Progenitor cell of endocrine pancreas (in vitro differentiated cells): Measurements from ENCODE around the gene KIF24. TPM values are rescaled to one million over a fixed set of nuclear protein-coding genes. Genes with fewer than 3 reads are reported as not detected.
A peak's percentile ranks its signal among the peaks of the same experiment; 100 is the strongest.

Experiments used
- DNase-seq: peaks from one replicate; pipeline ENCODE4 v3.0.0; 2021; ENCODE audit warnings: low spot score; ENCODE audit not compliant: unreplicated experiment
- H3K27ac Mint-ChIP-seq: 2 replicates; pipeline ENCODE4 v1.8.0; 2021; ENCODE audit warnings: mild to moderate bottlenecking, moderate library complexity, mixed read lengths
- H3K27me3 Mint-ChIP-seq: 2 replicates; pipeline ENCODE4 v1.8.0; 2021; ENCODE audit warnings: mixed read lengths
- H3K36me3 Mint-ChIP-seq: 2 replicates; pipeline ENCODE4 v1.8.0; 2022; ENCODE audit warnings: mixed read lengths; ENCODE audit not compliant: insufficient read depth
- H3K4me1 Mint-ChIP-seq: 2 replicates; pipeline ENCODE4 v1.8.0; 2021; ENCODE audit warnings: low read depth, mixed read lengths
- H3K4me3 Mint-ChIP-seq: 2 replicates; pipeline ENCODE4 v1.8.0; 2021; ENCODE audit warnings: low read depth, mild to moderate bottlenecking, moderate library complexity, mixed read lengths
- H3K9me3 Mint-ChIP-seq: 2 replicates; pipeline ENCODE4 v1.8.0; 2021; ENCODE audit warnings: low read depth, mixed read lengths
- total RNA-seq: library from RNA; stranded (reverse); gene quantifications from 2 replicates; pipeline ENCODE4 v1.2.1, GENCODE V29; 2021
- TF ChIP-seq, protein P1 (sequence below): fragments of 200-600 bp; sonication (generic); IDR thresholded peaks from one replicate; pipeline ENCODE4 v1.5.0; 2021; ENCODE audit warnings: antibody characterized with exemption, mild to moderate bottlenecking; ENCODE audit not compliant: unreplicated experiment

KIF24 gene
- total RNA-seq, 1 donor from 2014 or later: 10.0 TPM

DNA sequence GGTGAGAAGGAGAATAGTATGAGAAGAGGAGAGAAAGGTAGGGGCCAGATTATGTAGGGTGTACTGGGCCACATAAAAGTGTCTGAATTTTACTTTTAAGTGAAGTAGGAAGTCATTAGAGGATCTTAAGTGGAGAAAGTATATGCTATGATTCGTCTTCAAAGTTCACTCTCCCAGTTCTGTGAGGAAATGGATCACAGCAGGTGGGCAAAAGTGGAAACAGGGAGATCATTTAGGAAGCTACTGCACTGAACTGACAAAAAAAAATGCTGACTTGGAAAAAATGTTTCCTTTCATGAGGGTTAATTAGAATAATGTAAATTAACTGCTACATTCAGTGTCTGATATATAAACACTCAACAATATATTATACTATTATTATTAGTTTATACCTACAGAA is 2.4 kb downstream of the KIF24 start:
- H3K9me3 Mint-ChIP-seq: no peaks in the 10 kb centered on the region
- TF ChIP-seq, protein P1, sequence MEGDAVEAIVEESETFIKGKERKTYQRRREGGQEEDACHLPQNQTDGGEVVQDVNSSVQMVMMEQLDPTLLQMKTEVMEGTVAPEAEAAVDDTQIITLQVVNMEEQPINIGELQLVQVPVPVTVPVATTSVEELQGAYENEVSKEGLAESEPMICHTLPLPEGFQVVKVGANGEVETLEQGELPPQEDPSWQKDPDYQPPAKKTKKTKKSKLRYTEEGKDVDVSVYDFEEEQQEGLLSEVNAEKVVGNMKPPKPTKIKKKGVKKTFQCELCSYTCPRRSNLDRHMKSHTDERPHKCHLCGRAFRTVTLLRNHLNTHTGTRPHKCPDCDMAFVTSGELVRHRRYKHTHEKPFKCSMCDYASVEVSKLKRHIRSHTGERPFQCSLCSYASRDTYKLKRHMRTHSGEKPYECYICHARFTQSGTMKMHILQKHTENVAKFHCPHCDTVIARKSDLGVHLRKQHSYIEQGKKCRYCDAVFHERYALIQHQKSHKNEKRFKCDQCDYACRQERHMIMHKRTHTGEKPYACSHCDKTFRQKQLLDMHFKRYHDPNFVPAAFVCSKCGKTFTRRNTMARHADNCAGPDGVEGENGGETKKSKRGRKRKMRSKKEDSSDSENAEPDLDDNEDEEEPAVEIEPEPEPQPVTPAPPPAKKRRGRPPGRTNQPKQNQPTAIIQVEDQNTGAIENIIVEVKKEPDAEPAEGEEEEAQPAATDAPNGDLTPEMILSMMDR: no peak
- H3K4me1 Mint-ChIP-seq: peaks cover 19% of the 10 kb centered on the region
- no peaks in the 10 kb centered on the region for H3K27me3 Mint-ChIP-seq
- peak overlapping the region; percentile 60 for H3K27ac Mint-ChIP-seq
- H3K4me3 Mint-ChIP-seq: no peak overlapping the region
- H3K36me3 Mint-ChIP-seq: no peaks in the 10 kb centered on the region
- no peak for DNase-seq

DNA sequence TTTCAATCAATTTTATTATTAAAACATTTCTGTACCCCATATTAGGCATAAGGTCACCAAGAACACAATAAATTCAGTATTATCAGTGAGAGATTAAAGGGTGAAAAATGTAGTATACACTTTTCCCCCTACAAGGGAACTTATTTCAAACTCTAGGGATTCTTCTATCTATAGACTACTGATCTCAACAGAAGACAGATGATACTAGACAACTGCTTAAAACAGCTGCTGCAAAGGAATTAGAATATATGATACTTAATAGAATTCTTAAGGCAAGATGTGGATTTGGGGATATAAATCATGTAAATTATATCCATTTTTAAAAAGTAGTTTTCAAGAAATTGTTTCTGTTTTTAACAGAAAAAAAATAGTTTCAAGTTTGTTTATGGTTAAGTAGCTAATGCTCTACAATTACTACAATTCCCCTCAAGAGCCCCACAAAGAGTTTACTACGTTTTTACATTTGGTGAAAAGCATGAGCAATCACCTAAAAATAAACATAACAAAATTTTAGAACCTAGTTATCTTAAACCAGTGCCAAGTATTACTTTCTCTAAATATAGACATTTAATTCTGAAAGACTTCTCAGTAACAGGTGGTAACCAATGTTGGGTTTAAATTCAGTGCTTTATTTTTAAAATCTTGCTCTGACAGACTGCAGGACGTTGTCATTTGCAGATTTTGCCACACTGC is 6.0 kb downstream of the KIF24 start:
- H3K27ac Mint-ChIP-seq: no peak overlapping the region
- no peak for DNase-seq
- TF ChIP-seq, protein P1: no peak
- H3K9me3 Mint-ChIP-seq: no peaks in the 10 kb centered on the region
- H3K4me3 Mint-ChIP-seq: no peak overlapping the region
- peaks cover 4% of the 10 kb centered on the region for H3K36me3 Mint-ChIP-seq
- no peaks in the 10 kb centered on the region for H3K27me3 Mint-ChIP-seq
- peaks cover 9% of the 10 kb centered on the region for H3K4me1 Mint-ChIP-seq

DNA sequence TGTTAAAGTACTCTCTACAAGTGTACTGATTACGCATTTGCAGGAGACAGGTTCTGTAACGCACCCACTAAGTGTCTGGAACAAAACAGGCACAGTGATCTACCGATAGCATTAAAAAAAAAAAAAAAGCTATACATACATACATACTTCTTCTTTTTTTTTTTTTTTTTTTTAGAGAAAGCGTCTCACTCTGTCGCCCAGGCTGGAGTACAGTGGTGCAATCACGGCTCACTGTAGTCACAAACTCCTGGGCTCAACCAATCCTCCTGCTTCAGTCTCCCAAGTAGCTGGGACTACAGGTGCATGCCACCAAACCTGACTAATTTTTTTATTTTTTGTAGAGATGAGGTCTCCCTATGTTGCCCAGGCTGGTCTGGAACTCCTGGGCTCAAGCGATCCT is 7.6 kb downstream of the KIF24 start:
- no peak for DNase-seq
- H3K27me3 Mint-ChIP-seq: no peaks in the 10 kb centered on the region
- no peak overlapping the region for H3K27ac Mint-ChIP-seq
- peaks cover 7% of the 10 kb centered on the region for H3K4me1 Mint-ChIP-seq
- H3K9me3 Mint-ChIP-seq: no peaks in the 10 kb centered on the region
- no peak overlapping the region for H3K4me3 Mint-ChIP-seq
- TF ChIP-seq, protein P1: no peak
- peaks cover 4% of the 10 kb centered on the region for H3K36me3 Mint-ChIP-seq

DNA sequence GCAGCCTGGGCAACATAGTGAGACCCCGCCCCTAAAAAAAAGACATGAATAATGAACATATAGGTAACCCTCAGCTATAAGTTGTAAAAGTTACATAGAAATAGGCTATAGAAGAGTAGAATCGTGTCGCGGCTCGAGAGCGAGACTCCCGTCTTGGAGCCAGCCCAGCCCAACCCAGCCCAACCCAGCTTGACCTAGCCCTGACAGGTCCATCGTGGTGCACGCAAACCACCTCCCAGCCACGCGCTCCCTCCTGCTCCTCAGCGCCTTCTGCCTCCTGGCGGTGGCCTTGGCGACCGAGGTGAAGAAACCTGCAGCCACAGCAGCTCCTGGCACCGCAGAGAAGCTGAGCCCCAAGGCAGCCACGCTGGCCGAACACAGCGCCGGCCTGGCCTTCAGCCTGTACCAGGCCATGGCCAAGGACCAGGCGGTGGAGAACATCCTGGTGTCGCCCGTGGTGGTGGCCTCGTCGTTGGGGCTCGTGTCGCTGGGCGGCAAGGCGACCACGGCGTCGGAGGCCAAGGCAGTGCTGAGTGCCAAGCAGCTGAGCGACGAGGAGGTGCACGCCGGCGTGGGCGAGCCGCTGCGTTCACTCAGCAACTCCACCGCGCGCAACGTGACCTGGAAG is 10.8 kb downstream of the KIF24 start:
- Mint-ChIP-seq H3K36me3 (peaks cover 4% of the 10 kb centered on the region), H3K9me3 (no peaks in the 10 kb centered on the region), H3K27me3 (no peaks in the 10 kb centered on the region), H3K4me1 (no peaks in the 10 kb centered on the region), H3K4me3 (no peak overlapping the region), H3K27ac (no peak overlapping the region)
- TF ChIP-seq, protein P1: no peak
- DNase-seq: no peak

DNA sequence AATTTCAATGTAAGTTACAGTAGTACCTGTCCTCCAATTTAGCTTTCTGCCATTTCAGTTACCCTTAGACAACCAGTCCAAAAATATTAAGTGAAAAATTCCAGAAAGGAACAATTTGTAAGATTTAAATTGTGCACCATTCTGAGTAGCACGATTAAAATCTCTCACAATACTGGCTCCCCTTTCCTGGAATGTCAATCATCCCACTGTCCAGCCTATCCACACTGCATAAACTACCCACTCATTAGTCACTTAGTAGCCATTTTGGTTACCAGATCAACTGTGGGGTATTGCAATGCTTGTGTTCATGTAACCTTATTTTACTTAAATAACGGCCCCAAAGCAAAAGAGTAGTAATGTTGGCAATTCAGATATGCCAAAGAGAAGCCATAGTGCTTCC is 11.6 kb downstream of the KIF24 start:
- Mint-ChIP-seq H3K36me3 (peaks cover 4% of the 10 kb centered on the region), H3K9me3 (no peaks in the 10 kb centered on the region), H3K4me3 (no peak overlapping the region), H3K27ac (no peak overlapping the region), H3K27me3 (no peaks in the 10 kb centered on the region), H3K4me1 (no peaks in the 10 kb centered on the region)
- TF ChIP-seq, protein P1: no peak
- no peak for DNase-seq
